ENCODE data around the gene DIP2C.
"Not testable (repeated sequence)": the region's sequence is repeated elsewhere in the genome, so short reads cannot be mapped to it uniquely, and the experiment has no call there.

Gene DIP2C

DNA sequence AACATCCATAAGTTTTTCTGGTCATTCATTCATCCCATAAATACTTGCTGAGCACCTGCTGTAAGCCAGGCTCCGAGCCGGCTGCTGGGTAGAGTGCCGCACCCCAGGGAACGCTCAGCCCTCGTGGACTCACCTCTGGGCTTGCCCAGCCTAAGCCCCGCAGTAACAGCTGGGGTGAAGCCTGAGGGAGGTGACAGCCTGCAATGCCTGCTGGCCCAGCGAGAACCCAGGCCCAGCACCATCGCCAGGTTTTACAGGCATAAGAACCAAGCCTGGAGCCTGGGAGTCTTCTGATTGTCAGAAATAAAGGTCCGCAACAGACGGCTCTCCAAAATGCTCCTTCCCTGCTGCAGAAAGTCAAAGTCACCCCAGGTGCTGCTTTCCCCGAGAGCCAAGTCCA, 348.8 kb downstream of the DIP2C start:
- no peak for DNase-seq

DNA sequence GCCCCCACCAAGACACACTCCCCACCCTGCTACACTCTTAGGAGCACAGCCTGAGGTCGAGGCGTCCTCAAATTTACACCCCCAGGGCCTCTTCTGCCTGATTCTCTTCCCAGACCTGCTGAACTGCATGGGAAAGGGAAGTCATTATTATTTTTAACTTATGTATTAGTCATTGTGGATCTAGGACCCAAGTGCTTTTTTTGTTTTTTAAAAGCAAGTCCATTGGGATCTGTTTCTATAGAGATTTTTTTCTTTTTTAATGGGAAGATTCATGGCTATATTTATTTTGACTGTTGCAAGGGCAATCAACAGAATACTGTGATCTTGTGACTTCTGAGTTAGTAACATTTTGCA, 350.5 kb downstream of the DIP2C start:
- DNase-seq, result no peak

DNA sequence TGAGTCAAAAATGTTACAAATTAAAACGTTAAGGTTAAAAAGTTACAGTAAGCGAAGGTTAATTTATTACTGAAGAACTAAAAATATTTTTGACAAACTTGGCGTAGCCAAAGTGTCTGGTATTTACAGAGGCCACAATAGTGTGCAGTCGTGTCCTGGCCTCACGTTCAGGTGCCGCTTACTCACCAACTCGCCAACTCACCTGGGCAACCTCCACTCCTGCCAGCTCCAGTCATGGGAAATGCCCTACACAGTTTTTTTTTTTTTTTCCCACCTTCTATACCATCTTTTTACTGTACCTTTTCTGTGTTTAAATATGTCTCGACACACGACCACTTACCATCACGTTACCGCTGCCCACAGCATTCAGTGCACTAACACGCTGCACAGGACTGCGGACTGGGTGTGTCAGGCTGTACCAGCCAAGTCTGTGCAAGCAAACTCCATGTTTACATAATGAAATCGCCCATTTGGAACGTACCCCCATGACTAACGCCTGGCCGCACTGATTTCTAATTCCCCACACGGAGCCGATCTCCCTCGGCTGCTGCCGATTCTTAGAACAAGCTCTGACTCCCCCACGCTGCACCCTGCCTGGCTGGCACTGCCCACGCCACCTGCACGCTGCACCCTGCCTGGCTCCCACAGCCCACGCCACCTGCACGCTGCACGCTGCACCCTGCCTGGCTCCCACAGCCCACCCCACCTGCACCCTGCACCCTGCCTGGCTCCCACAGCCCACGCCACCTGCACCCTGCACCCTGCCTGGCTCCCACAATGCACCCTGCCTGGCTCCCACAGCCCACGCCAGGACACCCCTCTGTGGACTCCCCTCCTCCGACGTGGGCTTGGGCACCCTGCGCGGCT, 351.1 kb downstream of the DIP2C start:
- no peak for DNase-seq

DNA sequence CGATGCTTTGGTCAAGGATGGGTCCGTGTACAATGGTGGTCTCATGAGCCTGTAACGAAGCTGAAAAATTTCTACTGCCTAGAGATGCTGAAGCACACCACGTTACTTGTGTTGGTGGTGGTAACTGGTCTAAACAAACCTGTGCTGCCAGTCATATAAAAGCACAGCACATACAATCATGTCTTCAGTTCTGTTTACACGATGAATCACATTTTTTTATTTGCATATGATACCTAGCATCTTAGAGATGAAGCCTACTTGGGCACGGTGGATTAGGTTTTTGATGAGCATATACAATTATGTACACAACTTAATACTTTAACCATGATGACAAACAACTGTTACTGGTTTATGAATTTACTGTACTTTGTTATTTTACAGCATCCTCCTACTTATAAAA, 353.2 kb downstream of the DIP2C start:
- DNase-seq, result no peak

DNA sequence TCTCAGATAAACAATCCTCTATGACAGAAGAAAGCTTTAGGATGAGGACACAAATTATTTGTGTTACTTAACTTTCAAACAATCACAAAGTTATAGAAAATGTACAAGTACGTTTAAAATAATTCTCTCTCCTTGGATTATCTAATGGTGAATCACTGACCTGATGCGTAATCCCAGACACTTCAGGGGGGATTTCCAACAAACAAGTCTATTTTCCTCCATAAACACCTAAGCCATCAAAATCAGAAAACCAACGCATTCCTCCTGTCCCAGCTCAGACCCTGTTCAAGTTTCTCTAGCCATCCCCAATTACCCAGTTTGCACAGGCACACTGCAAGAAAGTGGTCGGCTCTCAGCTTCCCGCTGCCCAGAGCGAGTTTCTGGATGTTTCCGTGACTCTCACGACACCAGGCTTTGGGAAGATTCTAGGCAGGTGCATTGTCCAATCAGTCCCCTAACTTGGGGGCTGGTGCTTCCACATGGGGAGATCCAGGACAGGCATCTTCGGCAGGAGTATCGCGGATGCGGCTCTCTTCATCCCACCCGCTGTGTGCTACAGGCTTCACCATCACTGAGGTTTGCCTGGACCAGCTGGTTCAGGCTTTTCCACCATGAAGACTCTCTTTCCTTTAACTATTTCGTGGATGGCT, 354.2 kb downstream of the DIP2C start:
- DNase-seq, result no peak

DNA sequence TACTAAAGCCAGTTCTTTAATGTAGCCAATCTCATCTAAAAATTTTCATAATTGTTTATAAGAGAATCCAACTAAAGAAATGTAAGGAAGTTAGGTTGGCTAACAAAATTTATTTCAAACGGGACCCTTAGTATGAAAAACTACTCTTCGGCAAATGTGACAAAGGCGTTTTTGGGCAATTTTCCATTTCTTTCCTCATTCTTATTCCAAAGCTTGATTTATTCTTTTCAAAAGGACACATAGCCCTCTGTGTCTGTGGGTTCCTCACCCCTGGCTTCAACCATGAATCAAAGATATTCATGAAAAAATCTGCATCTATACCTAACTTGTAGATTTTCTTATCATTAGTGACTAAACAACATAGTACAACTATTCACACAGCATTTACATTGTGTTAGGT, 358.3 kb downstream of the DIP2C start:
- DNase-seq, result no peak

DNA sequence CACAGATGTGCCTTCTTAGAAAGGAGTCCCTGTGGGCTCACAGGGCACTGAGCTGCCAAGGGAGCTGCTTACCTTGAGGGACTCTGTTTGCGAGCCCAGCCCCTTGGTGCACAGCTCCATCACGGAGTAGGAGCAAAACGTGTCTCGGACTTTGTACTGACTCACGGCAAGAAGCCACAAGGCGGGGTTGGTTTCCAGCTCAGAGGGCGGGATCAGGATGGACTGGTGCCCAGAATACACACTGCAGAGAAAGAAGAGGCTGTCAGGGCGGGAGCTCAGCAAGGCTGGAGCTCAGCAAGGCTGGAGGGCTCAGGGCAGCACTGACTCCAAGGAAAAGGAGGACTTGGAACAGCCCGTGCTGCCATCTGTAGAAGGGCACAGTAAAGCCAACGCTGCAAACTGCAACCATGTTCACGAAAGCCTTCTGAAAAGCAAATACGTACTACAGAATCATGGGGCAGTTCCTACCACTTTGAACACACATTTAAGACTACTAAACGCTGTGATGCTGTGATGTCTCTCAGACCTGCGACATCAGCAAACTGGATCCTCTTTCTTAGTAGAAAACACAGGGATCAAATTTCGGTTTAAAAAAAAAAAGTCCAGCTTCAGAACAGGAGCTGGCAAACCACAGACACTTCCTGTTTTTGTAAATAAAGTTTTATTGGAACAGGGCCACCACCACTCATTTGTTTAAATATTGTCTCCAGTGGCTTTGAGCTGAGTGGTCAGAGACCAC, 359.9 kb downstream of the DIP2C start:
- DNase-seq, result peak; percentile 25

DNA sequence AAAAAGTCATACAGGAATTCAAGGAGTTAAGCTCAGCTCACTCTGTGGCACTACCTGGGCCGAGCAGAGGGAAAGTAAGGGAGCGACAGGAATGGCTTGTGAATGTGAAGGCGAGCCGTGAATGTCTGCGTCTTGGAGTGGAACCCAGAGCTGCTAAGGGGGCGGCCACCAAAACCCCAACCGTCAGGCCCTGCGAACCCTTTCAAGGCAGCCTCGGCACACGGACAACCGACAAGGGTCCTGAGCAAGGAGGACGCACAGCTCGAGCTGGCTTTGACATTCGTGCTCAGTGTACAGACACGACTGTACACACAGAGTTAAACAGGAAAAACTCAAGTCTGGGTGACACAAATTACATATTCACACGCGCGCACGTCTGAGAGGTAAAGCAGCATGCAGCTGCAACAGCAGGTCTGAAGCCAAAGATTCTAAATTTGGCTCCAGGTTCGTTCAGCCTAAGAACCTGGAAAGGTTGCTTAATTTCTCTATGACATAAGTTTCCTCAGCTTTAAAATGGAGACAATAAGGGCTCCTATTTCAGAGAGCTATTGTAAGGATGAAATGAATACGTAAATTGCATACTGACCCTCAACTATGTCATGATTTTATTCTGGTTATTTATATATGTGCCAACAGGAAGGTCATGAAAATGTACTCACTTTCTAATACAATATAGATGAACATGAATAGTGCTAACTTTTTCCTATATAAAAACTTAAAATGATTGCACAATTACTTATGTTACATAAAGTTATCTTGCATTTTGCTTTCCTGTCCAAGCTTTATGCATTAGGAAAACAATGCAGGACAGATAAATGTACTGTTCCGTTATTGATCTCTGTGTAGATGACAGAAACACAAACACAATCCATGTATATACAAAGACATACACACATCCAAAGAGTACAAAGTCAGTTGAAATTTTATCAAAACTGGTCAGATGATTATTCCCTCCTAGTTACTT, 361.3 kb downstream of the DIP2C start:
- DNase-seq, result no peak

DNA sequence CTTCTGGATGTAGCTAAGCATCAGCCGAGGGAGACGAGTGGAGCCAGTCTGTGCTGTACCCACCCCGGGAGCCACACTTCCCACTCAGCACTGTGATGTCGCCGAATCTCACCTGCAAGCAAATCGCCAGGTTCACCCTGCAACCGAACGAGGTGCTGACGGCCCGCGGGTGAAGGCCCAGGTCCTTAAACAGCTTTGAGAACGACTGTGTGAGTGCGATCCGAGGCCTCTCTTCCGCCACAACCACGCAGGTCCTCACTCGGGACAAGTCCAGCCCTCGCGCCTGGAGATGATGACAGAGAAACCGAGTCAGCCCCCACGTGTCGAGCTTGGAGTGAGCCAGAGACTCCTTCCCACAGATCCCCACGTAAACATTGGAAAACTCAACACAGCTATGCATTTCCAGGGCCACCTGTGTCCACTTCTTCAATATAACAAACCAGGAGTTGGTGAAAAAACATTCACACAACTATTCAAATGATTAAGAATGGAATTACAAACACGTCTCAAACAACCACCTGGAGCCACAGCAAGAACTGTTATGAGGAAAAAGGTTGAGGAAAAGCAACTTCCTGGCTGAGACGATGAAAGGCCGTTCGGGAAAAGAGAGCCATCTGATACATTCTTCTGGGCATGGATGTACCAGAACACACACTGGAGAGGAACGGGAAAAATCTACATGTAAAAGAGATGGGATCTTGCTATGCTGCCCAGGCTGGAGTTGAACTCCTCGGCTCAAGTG, 362.4 kb downstream of the DIP2C start:
- DNase-seq, result no peak

DNA sequence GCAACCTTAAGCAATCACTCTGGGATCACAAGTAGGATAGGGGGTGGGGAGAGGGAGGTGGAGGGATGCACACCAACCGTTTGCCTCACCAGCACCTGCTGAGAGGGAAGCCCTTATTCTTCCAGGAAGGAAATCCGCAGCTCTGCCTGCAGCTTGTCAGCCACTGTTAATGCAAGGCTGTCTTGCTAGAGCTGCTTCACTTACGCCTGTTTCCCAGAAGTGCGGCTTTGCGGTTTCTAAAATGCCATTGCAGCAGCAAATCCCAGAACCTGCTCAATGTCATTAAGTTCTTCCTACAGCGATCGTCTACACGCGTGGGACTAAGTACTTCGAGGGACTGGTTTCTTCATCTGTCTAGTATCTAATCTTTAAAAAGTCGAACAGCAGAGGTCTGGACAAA, 363.1 kb downstream of the DIP2C start:
- DNase-seq, result no peak

DNA sequence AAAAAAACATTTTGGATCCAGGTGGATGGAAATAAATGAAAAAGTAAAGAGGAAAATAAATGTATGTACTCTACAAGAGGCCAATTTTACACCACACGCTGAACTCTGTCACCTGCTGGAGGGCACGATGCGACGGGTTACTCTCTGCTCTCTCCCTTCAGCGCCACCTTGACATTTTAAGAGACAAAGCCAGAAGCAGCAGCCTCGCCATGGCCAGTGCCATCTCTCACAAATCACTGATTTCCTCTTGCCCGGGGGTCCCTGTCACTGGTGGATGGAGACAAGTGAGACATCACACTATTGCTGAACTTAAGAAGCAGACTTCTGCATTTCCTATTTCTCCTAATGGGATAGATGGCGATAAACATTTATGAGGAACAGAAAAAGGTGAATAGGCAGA, 364.2 kb downstream of the DIP2C start:
- no peak for DNase-seq

DNA sequence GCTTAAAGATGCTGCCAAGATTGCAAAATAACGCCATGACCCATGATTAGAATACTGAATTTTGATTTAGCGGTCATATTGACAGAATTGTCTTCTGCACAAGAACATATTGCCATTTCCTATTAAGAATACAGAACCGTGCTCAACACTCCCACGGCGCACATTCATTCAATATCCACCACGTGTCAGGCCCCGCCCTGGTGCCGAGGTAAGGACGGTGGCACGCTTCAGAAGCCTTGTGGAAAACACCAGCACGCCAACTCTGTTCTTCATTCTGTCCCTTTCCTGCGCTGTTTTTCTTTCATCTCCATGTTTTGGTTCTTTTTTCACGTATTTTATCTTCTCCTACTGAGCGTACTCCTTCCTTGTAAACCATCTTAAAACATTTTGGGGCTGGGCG, 364.9 kb downstream of the DIP2C start:
- no peak for DNase-seq

DNA sequence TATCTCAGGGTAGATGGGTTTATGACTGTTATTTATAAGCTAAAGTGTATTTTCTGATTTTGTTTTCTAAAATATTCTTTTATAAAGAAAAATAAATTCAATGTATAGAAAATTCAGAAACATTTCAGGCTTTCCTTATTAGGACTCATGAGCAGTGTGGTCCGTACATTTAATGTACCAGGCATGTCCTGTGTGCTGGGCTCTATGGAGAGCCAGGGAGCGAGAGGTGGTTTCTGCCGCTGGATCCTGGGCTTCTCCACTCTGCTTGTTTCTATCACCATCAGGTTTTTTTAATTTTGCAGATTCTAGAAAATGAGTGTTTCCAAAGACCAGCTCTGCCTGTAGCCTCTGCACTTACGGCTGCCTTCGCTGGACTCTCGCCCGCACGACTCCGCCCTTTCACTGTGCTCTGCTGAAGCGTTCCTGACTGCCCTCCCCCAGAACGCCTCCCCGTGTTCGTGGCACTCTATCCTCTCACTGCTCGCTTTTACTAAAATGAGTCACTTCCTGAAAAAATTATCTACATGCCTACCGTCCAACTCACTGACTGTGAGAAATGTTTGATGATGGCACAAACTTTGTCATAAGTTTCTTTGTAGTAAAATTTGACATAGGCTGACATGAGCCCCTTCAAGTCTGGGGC, 365.7 kb downstream of the DIP2C start:
- DNase-seq, result peak; percentile 40

DNA sequence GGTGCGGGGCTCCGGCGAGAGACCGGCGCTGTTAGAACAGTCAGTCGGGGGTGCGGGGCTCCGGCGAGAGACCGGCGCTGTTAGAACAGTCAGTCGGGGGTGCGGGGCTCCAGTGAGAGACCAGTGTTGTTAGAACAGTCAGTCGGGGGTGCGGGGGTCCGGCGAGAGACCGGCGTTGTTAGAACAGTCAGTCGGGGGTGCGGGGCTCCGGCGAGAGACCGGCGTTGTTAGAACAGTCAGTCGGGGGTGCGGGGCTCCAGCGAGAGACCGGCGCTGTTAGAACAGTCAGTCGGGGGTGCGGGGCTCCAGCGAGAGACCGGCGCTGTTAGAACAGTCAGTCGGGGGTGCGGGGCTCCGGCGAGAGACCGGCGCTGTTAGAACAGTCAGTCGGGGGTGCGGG, 366.4 kb downstream of the DIP2C start:
- DNase-seq, result not testable (repeated sequence)

DNA sequence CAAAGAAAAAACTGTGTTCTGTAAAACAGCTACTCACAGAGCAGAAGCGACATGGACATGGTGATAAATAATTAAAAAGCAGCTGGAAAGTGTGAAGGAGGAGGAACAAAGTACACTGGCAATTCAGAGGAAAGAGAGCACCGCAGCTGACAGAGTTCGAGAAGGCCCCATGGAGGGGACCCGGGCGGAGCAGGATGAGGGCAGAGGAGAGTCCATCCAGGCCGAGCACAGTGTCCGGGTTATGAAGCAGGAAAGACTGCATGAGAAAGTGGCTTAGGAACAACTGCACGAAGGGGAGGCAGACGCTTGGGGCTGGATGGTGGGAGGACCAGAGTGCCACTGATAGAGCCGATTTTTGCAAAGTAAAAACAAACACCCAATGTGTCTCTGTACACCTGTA, 368.7 kb downstream of the DIP2C start:
- DNase-seq, result no peak

DNA sequence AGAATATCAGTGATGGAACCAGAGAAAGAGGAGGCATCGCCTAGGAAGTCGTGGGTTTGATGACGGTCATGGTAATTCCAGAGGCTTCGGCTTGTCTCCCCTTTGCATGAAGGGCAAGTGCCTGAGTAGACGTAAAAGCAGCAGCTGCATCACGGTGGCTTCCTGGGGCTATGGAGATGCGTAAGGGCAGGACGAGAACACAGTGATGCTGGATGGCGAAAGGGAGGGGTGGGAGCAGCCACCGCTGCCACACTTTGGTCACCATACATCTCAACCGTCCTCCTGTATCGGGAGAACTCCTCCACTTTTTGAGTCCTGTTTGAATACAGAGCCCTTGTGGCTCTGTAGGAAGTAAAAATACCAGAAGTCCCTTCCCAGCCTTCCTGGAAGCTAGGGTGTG, 371.5 kb downstream of the DIP2C start:
- DNase-seq, result no peak

DNA sequence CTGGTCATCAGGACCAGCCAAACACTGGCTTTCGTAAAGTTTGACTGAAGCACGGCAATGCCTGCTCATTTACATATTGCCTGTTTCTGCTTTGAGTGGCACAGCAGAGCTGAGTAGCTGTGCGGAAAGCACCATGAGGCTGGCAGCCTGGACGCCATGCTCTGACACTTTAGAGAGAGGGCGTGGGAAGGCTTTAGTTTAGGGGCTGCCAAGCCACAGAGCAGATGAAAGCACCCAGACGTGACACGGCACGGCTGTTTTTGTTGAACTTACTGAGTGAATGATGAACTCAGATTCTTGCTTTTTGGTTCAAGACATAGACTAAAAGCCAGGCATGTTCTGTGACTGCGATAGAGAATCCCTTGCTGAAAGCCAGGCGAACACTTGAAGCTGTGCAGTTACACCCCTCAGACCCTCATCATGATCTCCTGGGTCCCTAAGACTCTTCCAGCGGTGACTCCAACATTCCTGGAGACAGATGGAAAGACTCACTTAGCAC, 372.1 kb downstream of the DIP2C start:
- peak; percentile 9 for DNase-seq

DNA sequence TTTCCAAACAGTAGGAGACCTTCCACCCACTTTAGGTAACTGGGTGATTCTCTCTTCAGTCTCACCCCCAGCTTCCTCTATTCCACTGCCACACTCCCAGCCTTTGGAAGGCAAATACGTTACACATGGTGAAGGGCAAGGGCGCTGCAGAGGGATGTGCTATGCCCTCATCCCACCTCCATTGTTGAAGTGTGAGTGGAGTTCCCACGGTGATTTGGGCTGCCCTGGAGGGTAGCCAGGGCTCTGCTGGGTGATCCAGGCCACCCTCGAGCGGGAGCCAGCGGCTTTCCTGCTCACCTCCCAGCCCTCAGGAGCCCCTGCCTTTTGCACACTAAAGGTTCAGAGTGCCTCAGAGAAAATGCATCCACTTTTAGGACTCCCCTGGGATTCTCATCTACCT, 373.1 kb downstream of the DIP2C start:
- DNase-seq, result no peak

DNA sequence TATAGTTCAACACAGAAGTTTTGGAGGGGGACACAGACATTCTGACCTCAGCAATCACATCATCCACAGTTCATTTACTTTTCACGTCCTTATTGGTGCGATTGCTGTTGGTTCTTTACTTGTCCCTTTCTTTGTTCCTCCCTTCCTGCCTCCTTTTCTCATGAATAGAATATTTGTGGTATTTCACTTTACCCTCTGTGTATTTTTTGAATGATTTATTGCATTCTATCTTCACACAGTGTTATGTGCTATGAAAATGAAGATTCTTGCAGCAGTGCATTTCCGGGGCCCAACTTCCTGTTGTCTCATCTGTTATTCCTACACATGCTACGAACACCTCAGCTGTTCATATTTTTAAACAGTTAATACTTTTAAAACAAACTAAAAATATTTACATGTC, 374.6 kb downstream of the DIP2C start:
- DNase-seq, result no peak

DNA sequence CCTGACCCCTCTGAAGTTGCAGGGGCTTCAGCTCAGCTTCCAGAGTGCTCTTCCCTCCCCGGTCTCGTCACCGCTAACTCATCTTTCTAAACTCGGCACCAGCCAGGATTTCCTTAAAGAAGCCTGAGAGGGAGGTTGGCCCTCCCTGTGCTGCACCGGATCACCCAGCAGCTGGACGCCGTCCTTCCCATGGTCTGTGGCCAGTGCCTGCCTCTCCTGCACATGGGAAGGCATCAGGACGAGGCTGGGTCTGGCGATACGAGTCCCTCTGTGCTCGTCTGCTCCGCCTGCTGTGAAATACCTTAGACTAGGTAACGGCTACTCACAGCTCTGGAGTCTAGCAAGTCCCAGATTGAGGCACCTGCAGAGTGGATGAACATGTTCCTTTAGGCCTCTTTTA, 375.1 kb downstream of the DIP2C start:
- DNase-seq, result no peak

DNA sequence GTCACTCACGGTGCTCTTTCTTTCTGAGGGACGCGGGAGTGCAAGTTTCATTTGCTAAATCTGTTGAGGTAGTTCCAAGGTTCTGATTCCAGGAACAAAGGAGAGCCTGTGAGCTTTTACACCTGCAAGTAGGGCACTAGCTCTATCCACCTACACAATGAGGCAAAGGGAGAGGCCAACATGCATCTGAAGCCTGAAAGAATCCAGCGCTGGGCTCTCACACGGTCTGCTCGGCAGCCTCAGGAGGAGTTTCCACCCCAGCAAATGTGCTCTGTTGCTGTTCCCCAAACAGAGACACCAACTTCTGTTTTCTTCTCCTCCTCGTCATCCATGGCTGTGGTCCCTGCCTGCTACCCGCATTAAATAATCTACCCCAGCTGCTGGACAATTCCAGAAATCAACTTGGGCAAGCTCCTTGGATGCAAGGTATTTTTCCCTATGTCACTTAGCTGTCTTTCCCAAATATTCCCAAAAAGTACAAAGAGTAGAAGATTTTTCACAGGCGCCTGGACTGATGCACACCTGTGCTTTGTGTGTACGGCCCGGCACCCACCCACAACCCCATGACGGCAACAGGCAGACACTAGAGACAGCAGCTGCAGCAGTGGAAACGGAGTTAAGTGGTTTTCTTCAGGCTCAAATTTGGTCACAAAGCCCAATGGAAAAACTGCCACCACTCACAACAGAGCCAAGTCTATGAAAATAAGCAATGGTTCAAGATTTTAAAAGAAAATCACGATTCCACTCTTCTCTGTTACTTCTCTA, 377.4 kb downstream of the DIP2C start:
- no peak for DNase-seq
